DMS79 treated with DMSO at 0.1 percent for 48 hours (cell line): Measurements from ENCODE around the gene SCD.
"Not testable (repeated sequence)": the region's sequence is repeated elsewhere in the genome, so short reads cannot be mapped to it uniquely, and the experiment has no call there.

Source experiments
- DNase-seq: peaks from one replicate; lab custom pipeline; 2025; lab: John Stamatoyannopoulos, UW

The SCD gene

DNA sequence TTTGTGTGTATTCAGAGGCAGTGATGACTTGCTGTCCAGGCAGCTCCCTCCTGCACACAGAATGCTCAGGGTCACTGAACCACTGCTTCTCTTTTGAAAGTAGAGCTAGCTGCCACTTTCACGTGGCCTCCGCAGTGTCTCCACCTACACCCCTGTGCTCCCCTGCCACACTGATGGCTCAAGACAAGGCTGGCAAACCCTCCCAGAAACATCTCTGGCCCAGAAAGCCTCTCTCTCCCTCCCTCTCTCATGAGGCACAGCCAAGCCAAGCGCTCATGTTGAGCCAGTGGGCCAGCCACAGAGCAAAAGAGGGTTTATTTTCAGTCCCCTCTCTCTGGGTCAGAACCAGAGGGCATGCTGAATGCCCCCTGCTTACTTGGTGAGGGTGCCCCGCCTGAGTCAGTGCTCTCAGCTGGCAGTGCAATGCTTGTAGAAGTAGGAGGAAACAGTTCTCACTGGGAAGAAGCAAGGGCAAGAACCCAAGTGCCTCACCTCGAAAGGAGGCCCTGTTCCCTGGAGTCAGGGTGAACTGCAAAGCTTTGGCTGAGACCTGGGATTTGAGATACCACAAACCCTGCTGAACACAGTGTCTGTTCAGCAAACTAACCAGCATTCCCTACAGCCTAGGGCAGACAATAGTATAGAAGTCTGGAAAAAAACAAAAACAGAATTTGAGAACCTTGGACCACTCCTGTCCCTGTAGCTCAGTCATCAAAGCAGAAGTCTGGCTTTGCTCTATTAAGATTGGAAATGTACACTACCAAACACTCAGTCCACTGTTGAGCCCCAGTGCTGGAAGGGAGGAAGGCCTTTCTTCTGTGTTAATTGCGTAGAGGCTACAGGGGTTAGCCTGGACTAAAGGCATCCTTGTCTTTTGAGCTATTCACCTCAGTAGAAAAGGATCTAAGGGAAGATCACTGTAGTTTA, 15.8 kb downstream of the SCD start:
- DNase-seq: no peak

DNA sequence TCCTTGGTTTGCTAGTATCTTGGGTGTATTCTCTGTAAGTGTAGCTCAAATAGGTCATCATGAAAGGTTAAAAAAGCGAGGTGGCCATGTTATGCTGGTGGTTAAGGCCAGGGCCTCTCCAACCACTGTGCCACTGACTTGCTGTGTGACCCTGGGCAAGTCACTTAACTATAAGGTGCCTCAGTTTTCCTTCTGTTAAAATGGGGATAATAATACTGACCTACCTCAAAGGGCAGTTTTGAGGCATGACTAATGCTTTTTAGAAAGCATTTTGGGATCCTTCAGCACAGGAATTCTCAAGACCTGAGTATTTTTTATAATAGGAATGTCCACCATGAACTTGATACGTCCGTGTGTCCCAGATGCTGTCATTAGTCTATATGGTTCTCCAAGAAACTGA, 17.1 kb downstream of the SCD start:
- no peak for DNase-seq

DNA sequence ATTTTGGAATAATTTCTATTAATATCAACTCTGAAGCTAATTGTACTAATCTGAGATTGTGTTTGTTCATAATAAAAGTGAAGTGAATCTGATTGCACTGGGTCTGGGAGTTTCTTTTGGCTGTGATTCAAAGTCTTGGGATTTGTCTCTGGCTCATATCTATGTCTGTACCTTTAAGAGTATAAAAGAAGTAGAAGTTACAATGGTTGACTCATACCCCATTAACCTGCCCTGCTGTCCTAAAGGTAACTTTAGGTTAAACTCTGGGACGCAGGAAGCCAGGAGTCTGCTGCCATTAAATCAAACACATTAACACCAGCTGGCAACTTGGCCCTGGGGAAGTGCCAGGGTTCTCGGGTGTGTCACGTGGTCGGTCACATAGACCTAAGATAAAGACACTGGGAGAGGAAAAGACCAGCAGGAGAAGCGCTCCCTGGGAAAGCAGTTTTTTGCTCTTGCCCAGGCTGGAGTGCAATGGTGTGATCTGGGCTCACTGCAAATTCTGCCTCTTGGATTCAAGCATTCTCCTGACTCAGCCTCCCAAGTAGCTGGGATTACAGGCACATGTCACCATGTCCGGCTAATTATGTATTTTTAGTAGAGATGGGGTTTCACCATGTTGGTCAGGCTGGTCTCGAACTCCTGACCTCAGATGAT, 17.8 kb downstream of the SCD start:
- DNase-seq: no peak

DNA sequence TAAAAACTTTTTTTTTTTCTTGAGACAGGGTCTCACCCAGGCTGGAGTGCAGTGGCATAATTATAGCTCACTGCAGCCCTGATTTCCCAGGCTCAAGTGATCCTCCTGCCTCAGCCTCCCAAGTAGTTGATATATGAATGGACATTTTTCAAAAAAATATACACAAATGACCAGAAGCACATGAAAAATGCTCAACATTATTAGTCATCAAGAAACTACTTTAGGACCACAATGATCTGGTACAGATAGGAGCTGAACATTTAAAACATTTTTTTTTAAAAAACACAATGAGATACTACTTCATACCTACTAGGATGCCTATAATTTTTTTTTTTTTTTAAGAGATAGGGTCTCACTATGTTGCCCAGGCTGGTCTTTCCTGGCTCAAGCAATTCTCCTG, 21.7 kb downstream of the SCD start:
- no peak for DNase-seq

DNA sequence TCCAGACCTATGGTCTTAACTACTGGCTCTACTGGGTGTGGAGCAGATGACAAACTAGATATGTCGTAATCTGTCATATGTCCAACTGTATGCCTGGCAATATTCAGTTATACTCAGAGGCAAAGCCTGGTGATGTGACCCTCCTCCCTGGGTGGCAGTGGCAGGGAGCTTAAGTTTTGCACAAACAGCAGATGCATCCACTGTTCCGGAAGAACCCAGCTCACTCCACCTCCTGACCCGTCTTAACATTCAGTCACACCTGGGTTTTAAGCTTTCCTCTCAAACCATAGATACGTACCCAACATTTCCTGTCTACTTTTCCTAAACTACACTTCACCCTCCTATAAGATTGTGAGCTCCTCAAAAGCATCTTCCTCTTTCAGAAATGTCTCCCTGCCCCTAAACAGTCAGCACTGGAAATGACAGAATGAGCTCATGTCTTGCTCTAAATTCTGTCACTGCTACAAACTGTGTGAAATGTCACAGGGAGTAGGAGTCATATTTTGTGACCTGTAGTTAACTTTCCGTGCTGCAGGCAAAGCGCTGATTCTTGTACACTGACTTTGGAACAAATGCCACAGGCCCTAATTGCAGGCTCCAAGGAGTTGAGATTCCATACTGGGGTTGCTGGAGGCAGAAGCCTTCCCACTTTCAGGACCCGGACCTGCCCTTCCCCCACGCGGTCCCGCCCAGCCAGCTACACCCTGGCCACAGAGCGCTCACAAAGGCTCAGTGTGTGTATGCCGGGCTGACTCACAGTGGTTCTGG, 23.9 kb downstream of the SCD start:
- DNase-seq: no peak

DNA sequence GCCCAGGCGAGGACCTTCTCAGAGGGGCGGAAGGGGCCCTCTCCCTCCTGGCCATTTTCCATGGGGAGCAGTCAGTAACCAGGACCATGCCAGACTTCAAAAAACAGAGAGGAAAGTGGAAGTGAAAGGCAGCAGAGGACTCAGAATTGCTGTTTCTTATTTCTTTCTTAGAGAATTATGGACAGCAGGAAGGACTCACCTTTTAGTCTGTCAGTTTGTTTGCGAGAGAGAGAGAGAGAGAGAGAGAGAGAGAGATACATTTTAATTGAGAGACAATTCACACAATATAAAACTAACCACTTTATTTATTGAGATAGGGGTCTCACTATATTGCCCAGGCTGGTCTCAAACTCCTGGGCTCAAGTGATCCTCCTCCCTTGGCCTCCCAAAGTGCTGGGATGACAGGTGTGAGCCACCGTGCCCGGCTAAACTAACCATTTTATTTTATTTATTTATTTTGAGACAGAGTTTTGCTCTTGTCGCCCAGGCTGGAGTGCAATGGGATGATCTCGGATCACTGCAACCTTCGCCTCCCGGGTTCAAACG, 24.5 kb downstream of the SCD start:
- DNase-seq: no peak

DNA sequence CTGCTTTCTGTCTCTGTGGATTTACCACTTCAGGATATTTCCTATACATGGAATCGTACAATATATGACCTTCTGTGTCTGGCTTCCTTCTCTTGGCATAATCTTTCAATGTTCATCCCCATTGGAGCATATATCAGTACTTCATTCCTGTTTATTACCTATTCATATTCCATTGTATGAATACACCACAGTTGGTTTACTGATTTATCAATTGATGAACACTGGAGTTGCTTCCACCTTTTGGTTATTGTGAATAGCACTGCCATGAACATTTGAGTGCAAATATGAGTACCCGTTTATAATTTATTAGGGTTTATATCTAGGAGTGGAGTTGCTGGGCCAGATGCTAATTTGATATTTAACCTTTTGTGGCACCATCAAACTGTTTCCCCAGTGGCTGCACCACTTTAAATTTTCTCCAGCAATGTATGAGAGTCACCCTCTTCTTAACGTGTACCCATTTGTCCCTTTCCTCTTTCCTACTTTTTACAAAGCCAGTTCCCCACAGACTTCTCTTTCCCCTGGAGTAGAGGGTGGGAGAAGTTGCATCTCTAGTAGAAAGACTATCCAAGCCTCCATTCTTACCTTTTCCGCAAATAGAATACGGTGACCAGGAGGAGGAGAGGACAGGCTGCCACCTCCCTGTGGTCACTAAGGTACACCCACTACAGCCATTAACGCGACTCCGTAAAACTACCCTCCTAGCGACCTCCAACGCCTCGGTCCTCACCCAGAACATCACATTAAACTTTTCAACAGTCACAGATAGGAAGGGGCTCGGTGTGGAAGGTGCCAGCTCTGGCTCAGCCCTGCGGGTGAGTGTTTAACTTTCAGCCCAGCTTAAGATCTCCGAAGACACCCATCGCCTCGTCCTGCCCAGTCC, 25.6 kb downstream of the SCD start:
- no peak for DNase-seq

DNA sequence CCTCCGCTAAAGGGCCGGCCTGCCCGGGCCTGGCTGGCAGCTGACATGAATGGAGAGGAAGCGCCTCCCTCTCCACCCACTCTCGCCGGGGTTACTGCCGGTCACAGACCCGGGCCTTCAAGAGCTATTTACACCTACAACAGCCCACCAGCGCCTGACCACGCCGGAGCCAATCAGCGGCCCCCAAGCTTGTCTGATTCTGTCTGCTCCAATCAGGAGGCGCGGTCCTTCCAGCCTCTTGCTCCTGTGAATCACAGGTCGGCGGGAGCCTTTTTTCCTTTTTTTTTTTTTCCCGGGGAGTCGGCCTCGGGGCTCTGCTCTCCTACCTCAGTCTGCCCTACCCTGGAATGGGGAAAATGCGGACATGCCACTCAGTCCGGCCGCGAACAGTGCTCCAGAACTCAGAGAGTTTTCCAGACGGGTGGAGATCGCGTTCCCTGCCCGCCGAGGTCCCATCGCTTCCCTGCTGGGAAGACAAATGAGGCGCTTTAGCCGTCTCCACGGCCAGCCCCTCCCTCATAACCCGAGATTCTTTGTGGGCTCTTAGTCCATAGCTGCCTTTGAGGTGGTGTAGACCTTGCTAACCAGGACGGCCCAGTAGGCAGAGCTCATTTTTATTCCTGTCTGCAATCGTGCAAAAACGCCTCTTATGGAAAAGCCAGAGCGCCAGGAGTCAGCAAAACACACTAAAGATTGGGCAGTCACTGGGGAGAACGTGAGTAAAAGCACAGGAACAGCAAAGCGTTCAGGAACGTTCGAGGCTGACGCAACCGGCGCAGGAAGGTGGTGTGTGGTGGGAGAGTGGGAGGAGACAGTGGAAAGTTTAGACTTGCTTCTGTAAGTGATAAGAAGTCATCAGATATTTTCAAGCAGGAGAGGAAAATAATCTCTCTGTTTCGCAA, 26.5 kb downstream of the SCD start:
- peak; percentile 86 for DNase-seq

DNA sequence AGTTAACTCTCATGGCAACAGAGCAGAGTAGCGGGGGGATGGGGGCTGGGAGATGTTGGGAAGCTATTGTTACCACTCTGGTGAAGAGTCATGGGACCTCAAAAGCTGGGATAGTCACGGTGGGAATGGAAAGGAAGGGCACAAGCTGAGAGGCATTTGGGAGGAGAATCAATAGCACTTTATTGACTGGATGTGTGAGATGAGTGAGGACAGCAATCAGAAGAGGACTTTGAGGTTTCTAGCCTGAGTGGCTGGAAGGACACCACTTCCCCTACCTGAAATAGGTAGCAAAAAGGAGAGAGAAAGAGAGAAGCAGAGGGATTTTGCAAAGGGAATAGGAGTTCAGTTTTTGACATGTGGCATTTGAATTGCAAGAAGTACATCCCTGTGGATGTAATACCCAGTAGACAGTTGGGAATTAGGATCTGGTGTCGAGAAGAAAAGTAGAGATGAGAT, 27.2 kb downstream of the SCD start:
- DNase-seq: no peak

DNA sequence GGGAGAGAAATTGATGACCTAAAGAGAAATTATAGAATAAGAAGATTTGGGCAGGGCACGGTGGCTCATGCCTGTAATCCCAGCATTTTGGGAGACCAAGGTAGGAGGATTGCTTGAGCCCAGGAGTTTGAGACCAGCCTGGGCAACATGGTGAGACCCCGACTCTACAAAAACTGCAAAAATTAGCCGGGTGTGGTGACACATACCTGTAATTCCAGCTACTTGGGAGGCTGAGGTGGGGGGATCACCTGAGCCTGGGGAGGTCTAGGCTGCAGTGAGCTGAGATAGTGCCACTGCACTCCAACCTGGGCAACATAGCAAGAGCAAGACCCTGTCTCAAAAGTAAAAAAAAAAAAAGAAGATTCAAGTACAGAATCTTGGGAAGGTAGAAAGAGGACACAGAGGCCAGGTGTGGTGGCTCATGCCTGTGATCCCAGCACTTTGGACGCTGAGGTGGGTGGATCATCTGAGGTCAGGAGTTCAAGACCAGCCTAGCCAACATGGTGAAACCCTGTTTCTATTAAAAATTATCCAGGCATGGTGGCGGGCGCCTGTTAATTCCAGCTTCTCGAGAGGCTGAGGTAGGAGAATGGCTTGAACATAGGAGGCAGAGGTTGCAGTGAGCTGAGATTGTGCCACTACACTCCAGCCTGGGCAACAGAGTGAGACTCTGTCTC, 27.8 kb downstream of the SCD start:
- not testable (repeated sequence) for DNase-seq

DNA sequence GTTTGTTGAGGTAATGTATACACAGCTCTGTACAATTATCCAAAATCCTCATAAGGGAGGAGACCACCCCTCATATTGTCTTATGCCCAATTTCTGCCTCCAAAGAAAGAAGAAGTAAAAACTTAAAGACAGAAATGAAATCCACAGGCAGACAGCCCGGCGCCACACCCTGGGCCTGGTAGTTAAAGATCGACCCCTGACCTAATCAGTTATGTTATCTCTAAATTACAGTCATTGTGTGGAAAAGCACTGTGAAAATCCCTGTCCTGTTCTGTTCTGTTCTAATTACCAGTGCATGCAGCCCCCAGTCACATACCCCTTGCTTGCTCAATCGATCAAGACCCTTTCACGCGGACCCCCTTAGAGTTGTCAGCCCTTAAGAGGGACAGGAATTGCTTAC, 29.6 kb downstream of the SCD start:
- DNase-seq: not testable (repeated sequence)

DNA sequence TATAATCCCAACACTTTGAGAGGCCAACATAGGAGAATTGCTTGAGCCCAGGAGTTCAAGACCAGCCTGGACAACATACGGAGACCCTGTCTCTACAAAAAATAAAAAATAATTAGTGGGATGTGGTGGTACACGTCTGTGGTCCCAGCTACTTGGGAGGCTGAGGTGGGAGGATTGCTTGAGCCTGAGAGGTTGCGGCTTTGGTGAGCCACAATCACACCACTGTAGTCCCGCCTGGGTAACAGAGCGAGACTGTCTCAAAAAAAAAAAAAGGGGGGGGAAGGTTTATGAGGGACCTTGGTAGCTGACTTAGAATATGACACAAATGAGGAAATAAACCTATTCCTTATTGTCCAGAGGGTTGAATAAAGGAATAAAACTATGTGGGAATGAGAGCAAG, 30.8 kb downstream of the SCD start:
- DNase-seq: no peak

DNA sequence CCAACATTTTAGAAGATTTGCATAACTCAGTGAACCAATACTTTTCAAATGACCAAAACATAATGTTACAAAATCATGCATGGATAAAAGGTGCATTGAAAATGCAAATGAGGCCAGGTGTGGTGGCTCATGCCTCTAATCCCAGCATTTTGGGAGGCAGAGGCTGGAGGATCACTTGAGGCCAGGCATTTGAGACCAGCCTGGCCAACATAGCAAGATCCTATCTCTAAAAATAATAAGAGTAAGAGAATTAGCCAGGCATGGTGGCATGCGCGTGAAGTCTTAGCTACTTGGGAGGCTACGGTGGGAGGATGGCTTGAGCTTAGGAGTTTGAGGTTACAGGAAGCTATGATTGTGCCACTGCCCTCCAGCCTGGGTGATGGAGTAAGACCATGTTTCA, 33.4 kb downstream of the SCD start:
- no peak for DNase-seq

DNA sequence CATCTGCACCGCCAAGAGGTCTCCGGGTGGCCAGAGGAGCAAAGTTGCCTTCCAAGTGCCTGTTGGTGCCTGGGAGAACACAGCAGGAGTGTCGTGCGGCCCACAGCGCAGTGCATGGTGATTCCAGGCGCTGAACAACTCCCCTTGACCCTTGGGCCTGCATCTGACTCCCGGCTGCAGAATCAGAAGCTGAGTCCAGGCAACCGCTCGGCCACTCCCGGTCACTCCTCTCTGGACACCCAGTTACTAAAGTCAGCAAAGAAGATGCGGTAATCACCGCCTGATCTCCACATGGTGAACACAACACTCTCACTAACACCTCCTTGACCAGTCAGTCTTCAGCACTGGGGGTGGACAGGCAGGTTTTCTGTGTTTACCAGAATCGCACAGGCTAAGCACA, 35.5 kb downstream of the SCD start:
- no peak for DNase-seq

DNA sequence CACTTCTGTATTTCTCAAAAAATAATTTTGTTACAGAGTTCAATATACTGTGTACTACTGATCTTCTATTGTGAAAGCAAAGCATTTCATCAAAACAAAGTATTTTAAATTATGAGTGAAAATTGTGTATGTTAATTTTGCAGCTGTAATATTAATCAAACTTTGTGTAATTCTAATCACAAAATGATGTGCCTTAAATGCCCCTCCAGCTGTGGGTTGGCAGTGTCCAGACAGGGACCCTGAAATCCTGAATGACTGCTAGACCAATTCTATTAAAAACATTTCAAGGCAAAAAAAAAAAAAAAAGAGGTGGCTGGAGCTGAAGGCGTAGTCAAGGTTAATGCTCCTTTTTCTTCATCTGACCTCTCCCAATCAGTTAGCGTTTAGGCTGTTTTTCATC, 36.2 kb downstream of the SCD start:
- no peak for DNase-seq

DNA sequence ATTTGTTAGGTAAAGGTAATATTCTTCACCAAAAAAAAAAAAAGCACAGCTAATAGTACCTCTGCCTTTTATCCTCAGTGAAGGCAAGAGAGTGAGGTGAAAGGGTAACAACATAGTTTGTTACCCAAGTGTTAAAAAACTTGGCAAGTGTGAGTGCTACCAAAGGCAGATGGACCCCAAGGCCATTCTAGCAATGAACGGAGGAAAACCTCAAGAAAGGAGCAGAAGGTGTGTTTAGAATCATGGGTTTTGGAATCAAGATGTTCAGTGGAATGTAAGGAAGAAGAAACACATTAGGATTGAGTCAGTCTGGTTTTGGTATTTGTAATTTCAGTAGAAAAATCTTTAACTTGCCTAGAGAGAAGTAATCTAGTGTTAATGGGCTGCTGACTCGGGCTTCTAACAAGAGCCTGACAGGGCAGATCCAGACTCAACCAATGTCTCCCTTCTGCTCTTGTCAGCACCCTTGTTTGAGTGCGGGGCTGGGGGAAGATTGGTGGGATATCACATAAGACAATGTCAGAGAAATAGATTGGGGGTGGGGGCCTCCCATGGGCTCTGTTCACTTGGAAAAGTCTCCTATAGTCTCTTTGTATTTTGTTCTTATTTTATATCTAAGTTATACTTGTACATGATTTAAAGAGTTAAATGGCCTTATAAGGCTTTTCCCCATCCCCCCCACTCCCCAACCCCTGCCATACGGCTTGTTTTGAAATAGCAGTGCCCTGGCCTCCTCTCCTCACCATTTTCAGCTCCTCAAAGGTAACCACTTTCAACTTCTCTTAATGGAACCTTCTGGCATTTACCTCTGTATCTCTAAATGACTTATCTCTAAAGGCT, 44.4 kb downstream of the SCD start:
- no peak for DNase-seq

DNA sequence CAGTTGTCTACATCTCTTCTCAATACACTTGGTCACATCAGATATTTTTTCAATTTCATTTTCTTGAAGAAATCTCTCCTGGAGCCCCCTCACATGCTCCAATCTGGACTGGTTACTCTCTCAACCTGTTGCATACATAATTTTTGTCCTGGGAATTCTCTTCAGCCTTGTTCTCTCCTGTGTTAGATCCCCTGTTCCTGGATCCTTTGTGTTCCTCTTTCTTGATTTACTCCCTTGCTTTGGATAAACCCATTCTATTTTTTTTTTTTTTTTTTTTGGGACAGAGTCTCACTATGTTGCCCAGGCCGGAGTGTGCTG, 45.6 kb downstream of the SCD start:
- no peak for DNase-seq

DNA sequence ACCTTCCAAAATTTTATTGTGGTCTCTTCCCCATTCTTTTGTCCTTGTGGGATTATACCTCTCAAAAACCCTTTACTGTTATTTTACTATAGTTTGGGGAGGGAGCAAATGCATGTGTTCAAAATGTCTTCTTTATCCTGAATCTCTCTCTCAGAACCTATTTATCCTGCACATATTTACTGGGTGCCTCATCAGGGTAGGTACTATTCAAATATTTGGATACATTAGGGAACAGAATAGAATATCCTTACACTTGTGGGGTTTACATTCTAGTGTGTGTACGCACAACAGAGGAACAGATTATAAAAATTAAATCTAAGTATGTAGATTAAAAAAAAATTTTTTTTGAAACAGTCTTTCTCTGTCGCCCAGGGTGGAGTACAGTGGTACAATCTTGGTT, 48.6 kb downstream of the SCD start:
- DNase-seq: no peak

DNA sequence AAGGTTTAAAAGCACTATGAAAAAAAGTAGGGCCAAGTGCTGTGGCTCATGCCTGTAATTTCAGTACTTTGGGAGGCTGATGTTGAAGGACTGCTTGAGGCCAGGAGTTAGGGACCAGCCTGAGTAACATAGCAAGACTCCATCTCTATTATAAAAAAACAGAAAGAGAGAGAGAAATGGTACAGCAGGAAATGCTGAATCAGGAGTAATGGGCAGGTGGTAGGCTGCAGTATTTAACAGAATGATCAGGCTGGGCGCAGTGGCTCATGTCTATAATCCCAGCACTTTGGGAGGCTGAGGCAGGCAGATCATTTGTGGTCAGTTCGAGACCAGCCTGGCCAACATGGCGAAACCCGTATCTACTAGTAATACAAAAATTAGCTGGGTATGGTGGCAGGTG, 49.6 kb downstream of the SCD start:
- no peak for DNase-seq
